Small intestine (tissue), 7 donors: Measurements from ENCODE around the gene GABRG3. TPM values are rescaled to one million over a fixed set of nuclear protein-coding genes. Genes with fewer than 3 reads are reported as not detected.
"Not testable (repeated sequence)": the region's sequence is repeated elsewhere in the genome, so short reads cannot be mapped to it uniquely, and the experiment has no call there.

Experiments used
- DNase-seq, 2 donors: peaks; one replicate each; pipeline versions ENCODE4 v3.0.0 to v3.0.0-alpha.2; 2013
- FAIRE-seq: peaks from 2 replicates; lab custom pipeline; 2012; peaks lifted over from hg19 to GRCh38; lab: Jason Lieb, UNC
- H3K27ac ChIP-seq, 3 donors: one replicate each; pipeline ENCODE4 v1.5.1; 2013; ENCODE audit warnings: low read length in 2 of 3, mild to moderate bottlenecking in 2 of 3, control low read depth in 1 of 3, inconsistent platforms in 1 of 3, low read depth in 1 of 3, moderate library complexity in 1 of 3
- H3K27me3 ChIP-seq, 3 donors: one replicate each; pipeline ENCODE4 v1.6.1; 2013; ENCODE audit warnings: low read length in 3 of 3, inconsistent platforms in 1 of 3; ENCODE audit not compliant: control insufficient read depth in 3 of 3, insufficient read depth in 3 of 3
- H3K36me3 ChIP-seq, 3 donors: one replicate each; pipeline ENCODE4 v1.6.1; 2013; ENCODE audit warnings: low read length in 3 of 3, inconsistent platforms in 1 of 3, low read depth in 1 of 3, mild to moderate bottlenecking in 1 of 3, moderate library complexity in 1 of 3; ENCODE audit not compliant: control insufficient read depth in 3 of 3, insufficient read depth in 2 of 3
- H3K4me1 ChIP-seq, 3 donors: one replicate each; pipeline ENCODE4 v1.6.1; 2013; ENCODE audit warnings: low read length in 2 of 3, inconsistent platforms in 1 of 3, low read depth in 1 of 3, mild to moderate bottlenecking in 1 of 3, moderate library complexity in 1 of 3; ENCODE audit not compliant: control insufficient read depth in 3 of 3, insufficient read depth in 2 of 3
- H3K4me3 ChIP-seq, 3 donors: one replicate each; pipeline ENCODE4 v1.5.1; 2013; ENCODE audit warnings: low read length in 3 of 3, control low read depth in 1 of 3, inconsistent platforms in 1 of 3, low read depth in 1 of 3, mild to moderate bottlenecking in 1 of 3, moderate library complexity in 1 of 3
- H3K9me3 ChIP-seq, 2 donors: one replicate each; pipeline ENCODE4 v1.6.1; 2013; ENCODE audit warnings: low read depth in 1 of 2, low read length in 1 of 2; ENCODE audit not compliant: control insufficient read depth in 2 of 2, insufficient read depth in 1 of 2
- WGBS, 3 donors: extraction: QIAGEN DNeasy Blood & Tissue Kit; methylation state at CpG; one replicate each; pipeline ENCODE4 v1.1.7; 2013; 5-methylcytosine and 5-hydroxymethylcytosine counted together
- polyA plus RNA-seq, 4 donors: library from polyadenylated mRNA; stranded (reverse) in 3 of 4; unstranded in 1 of 4; fragments of 200-250 nt in 3 of 4; fragments of 120-200 nt in 1 of 4; gene quantifications; one replicate each; pipeline versions ENCODE4 v1.2.1 to v1.2.3, GENCODE V29; 2013
- donor health status: healthy with polysubstance abuse.
- donor health status: control.
- donor health status: control.
- donor health status: Bipolar disorder and iron deficiency.
- donor health status: healthy.

The GABRG3 gene
- polyA plus RNA-seq, 4 donors = 0.41 TPM; not detected in 3

GRCh38 chr15:27353856-27354255, 382.9 kb downstream of the GABRG3 start:
- H3K9me3 ChIP-seq = no peaks in the 10 kb centered on the region
- no peak overlapping the region for H3K4me3 ChIP-seq
- DNase-seq = no peak
- no peaks in the 10 kb centered on the region for H3K27me3 ChIP-seq
- H3K27ac ChIP-seq = no peak overlapping the region
- 47 to 79% (median 62%) methylated on average over 2 of the region's 2 CpGs for WGBS, 3 donors
- FAIRE-seq = no peak
- no peaks in the 10 kb centered on the region for H3K36me3 ChIP-seq
- no peaks in the 10 kb centered on the region for H3K4me1 ChIP-seq

GRCh38 chr15:27358751-27359434, 387.9 kb downstream of the GABRG3 start:
- no peak overlapping the region for H3K4me3 ChIP-seq
- peak; percentile 2 to 47 for DNase-seq
- H3K36me3 ChIP-seq = no peaks in the 10 kb centered on the region
- no peak for FAIRE-seq
- no peaks in the 10 kb centered on the region for H3K9me3 ChIP-seq
- H3K4me1 ChIP-seq = no peaks in the 10 kb centered on the region
- H3K27me3 ChIP-seq = no peaks in the 10 kb centered on the region
- H3K27ac ChIP-seq = no peak overlapping the region
- 26 to 34% (median 32%) methylated on average over 18 to 19 of the region's 19 CpGs for WGBS, 3 donors

- H3K36me3 ChIP-seq = no peaks in the 10 kb centered on the region
- no peak overlapping the region for H3K27ac ChIP-seq
- no peaks in the 10 kb centered on the region for H3K27me3 ChIP-seq
- WGBS, 3 donors = 81 to 82% (median 82%) methylated on average over 7 of the region's 7 CpGs
- DNase-seq (no peak), FAIRE-seq (no peak)
- H3K4me3 ChIP-seq = no peak overlapping the region
- no peaks in the 10 kb centered on the region for H3K4me1 ChIP-seq
- H3K9me3 ChIP-seq = no peaks in the 10 kb centered on the region
These were observed 388.6 kb downstream of the GABRG3 start for GRCh38 chr15:27359586-27359985.

GRCh38 chr15:27360316-27360715, 389.3 kb downstream of the GABRG3 start:
- Histone ChIP-seq H3K27me3 (no peaks in the 10 kb centered on the region), H3K4me3 (no peak overlapping the region), H3K27ac (no peak overlapping the region), H3K9me3 (no peaks in the 10 kb centered on the region), H3K36me3 (no peaks in the 10 kb centered on the region), H3K4me1 (no peaks in the 10 kb centered on the region)
- DNase-seq (no peak), FAIRE-seq (no peak)
- WGBS, 3 donors = 53 to 75% (median 63%) methylated on average over 7 of the region's 7 CpGs

GRCh38 chr15:27361438-27361837, 390.5 kb downstream of the GABRG3 start:
- no peak overlapping the region for H3K4me3 ChIP-seq
- H3K4me1 ChIP-seq = no peaks in the 10 kb centered on the region
- H3K27ac ChIP-seq = no peak overlapping the region
- no peaks in the 10 kb centered on the region for H3K36me3 ChIP-seq
- DNase-seq (no peak), FAIRE-seq (no peak)
- H3K27me3 ChIP-seq = no peaks in the 10 kb centered on the region
- no peaks in the 10 kb centered on the region for H3K9me3 ChIP-seq
- 54 to 71% (median 70%) methylated on average over 5 of the region's 5 CpGs for WGBS, 3 donors

GRCh38 chr15:27365456-27365855, 394.5 kb downstream of the GABRG3 start:
- DNase-seq = no peak
- no peak for FAIRE-seq
- H3K36me3 ChIP-seq = no peaks in the 10 kb centered on the region
- no peak overlapping the region for H3K4me3 ChIP-seq
- no peaks in the 10 kb centered on the region for H3K4me1 ChIP-seq
- H3K27me3 ChIP-seq = no peaks in the 10 kb centered on the region
- 51 to 74% (median 57%) methylated on average over 2 of the region's 2 CpGs for whole genome bisulfite sequencing, 3 donors
- H3K9me3 ChIP-seq = no peaks in the 10 kb centered on the region
- H3K27ac ChIP-seq = no peak overlapping the region

- not testable (repeated sequence) for H3K27me3 ChIP-seq, DNase-seq, H3K9me3 ChIP-seq, H3K36me3 ChIP-seq, H3K4me3 ChIP-seq, H3K4me1 ChIP-seq, H3K27ac ChIP-seq, FAIRE-seq
- 81 to 90% (median 84%) methylated on average over 2 of the region's 2 CpGs for WGBS, 3 donors
These were observed 406.4 kb downstream of the GABRG3 start for GRCh38 chr15:27377391-27377790.

- peak in 1 of 2 donors; percentile 2 for DNase-seq
- WGBS, 3 donors = 51 to 74% (median 73%) methylated on average over 8 of the region's 8 CpGs
- Histone ChIP-seq H3K9me3 (peaks cover 0 to 4% of the 10 kb centered on the region in 2 donors), H3K4me1 (no peaks in the 10 kb centered on the region), H3K4me3 (no peak overlapping the region), H3K27ac (no peak overlapping the region), H3K36me3 (no peaks in the 10 kb centered on the region), H3K27me3 (no peaks in the 10 kb centered on the region)
- FAIRE-seq = no peak
These were observed 411.5 kb downstream of the GABRG3 start for GRCh38 chr15:27382361-27383025.
